Skin of body (tissue), 2 donors: ENCODE data around the gene KLHL11. TPM values are rescaled to one million over a fixed set of nuclear protein-coding genes. Genes with fewer than 3 reads are reported as not detected.
"Not testable (repeated sequence)": the region's sequence is repeated elsewhere in the genome, so short reads cannot be mapped to it uniquely, and the experiment has no call there.

Source experiments
- DNase-seq: peaks from one replicate; lab custom pipeline; 2025; lab: John Stamatoyannopoulos, UW
- total RNA-seq: library from RNA; depleted of rRNA; stranded (reverse); fragments of >200 nt; gene quantifications from one replicate; pipeline ENCODE4 v1.2.3, GENCODE V29; 2014

Gene KLHL11
- total RNA-seq, 1 donor from 2014 or later: 25.8 TPM

- not testable (repeated sequence) for DNase-seq
These were observed 25.8 kb downstream of the KLHL11 start for GRCh38 chr17:41839448-41839847.

- no peak for DNase-seq
These were observed 27.3 kb downstream of the KLHL11 start, which contains the start of gene KLHL10 for GRCh38 chr17:41837761-41838538. Gene KLHL10, plus strand, starts transcription at chr17:41837825. Its CDS starts 108 bp downstream, at chr17:41837933.

- DNase-seq: no peak
These were observed 28.6 kb downstream of the KLHL11 start for GRCh38 chr17:41836550-41837196.

- DNase-seq: no peak
These were observed 29.2 kb downstream of the KLHL11 start, which contains the start of gene NT5C3B for GRCh38 chr17:41835800-41836549. Gene NT5C3B, minus strand, starts transcription at chr17:41836232. Its CDS starts 39 bp downstream, at chr17:41836193.

GRCh38 chr17:41835214-41835799 lies 29.9 kb downstream of the KLHL11 start:
- DNase-seq: no peak

GRCh38 chr17:41829961-41830360 lies 35.3 kb downstream of the KLHL11 start:
- DNase-seq: not testable (repeated sequence)

- no peak for DNase-seq
These were observed 39.9 kb downstream of the KLHL11 start for GRCh38 chr17:41825175-41825845.

GRCh38 chr17:41824086-41824485 lies 41.1 kb downstream of the KLHL11 start:
- no peak for DNase-seq

- DNase-seq: no peak
These were observed 41.6 kb downstream of the KLHL11 start for GRCh38 chr17:41823580-41823979.

GRCh38 chr17:41823141-41823524 lies 42.1 kb downstream of the KLHL11 start:
- no peak for DNase-seq

GRCh38 chr17:41822216-41823140 lies 42.7 kb downstream of the KLHL11 start:
- DNase-seq: no peak

GRCh38 chr17:41821776-41822175 lies 43.4 kb downstream of the KLHL11 start:
- DNase-seq: no peak

GRCh38 chr17:41818024-41818423 lies 47.2 kb downstream of the KLHL11 start:
- DNase-seq: no peak

- no peak for DNase-seq
These were observed 48.4 kb downstream of the KLHL11 start for GRCh38 chr17:41816637-41817320.

- DNase-seq: no peak
These were observed 51.0 kb downstream of the KLHL11 start for GRCh38 chr17:41814195-41814594.

GRCh38 chr17:41813699-41814124 lies 51.5 kb downstream of the KLHL11 start:
- DNase-seq: no peak

- DNase-seq: no peak
These were observed 52.0 kb downstream of the KLHL11 start for GRCh38 chr17:41813152-41813680.

GRCh38 chr17:41812381-41813151 lies 52.7 kb downstream of the KLHL11 start, which contains the start of gene FKBP10:
Gene FKBP10, plus strand, starts transcription at chr17:41813004. Its CDS starts 31 bp downstream, at chr17:41813035.
- peak; percentile 74 for DNase-seq
